PC-9 (cell line): Measurements from ENCODE around the gene MSH5.

ENCODE experiments used
- CTCF ChIP-seq: fragments of 200-600 bp; sonication (generic); conservative IDR thresholded peaks from 2 replicates; pipeline ENCODE4 v1.6.1; 2017; ENCODE audit warnings: mixed run types, antibody characterized with exemption, mild to moderate bottlenecking, moderate library complexity
- EZH2 ChIP-seq: fragments of 200-600 bp; sonication (generic); IDR thresholded peaks from 2 replicates; pipeline ENCODE4 v1.8.0; 2017; ENCODE audit warnings: antibody characterized with exemption, low read depth

- no peak for TF ChIP-seq CTCF
- no peak for TF ChIP-seq EZH2
Observed at GRCh38 chr6:31697555-31697954, 42.2 kb upstream of the MSH5 start.
